Sigmoid colon (tissue), 7 donors: ENCODE measurements around the gene NFATC1. TPM values are rescaled to one million over a fixed set of nuclear protein-coding genes. Genes with fewer than 3 reads are reported as not detected.

Experiments used
- DNase-seq: peaks from one replicate; pipeline ENCODE4 v3.0.0-alpha.2; 2019
- H3K27ac ChIP-seq, 4 donors: fragments of 200-600 bp; sonication (generic); one replicate each; pipeline ENCODE4 v1.5.1; 2016 to 2019; ENCODE audit warnings: mild to moderate bottlenecking in 1 of 4
- H3K27me3 ChIP-seq, 3 donors: fragments of 200-600 bp; sonication (generic); one replicate each; pipeline ENCODE4 v1.5.1; 2019; ENCODE audit warnings: mild to moderate bottlenecking in 1 of 3
- H3K36me3 ChIP-seq, 4 donors: fragments of 200-600 bp; sonication (generic); one replicate each; pipeline ENCODE4 v1.5.1; 2016 to 2019
- H3K4me1 ChIP-seq, 4 donors: fragments of 200-600 bp; sonication (generic); one replicate each; pipeline ENCODE4 v1.5.1; 2017 to 2019
- H3K4me3 ChIP-seq, 4 donors: fragments of 200-600 bp; sonication (generic); one replicate each; pipeline ENCODE4 v1.5.1; 2017 to 2019; ENCODE audit warnings: mild to moderate bottlenecking in 2 of 4, moderate library complexity in 1 of 4
- H3K9me3 ChIP-seq, 4 donors: fragments of 200-600 bp in 3 of 4; sonication (generic) in 3 of 4; one replicate each; pipeline versions ENCODE4 v1.5.1 to v1.6.1; 2013 to 2019
- CTCF ChIP-seq, 4 experiments: fragments of 450-650 bp in 3 of 4; fragments of 200-600 bp in 1 of 4; IDR thresholded peaks; one replicate each; pipeline ENCODE4 v1.5.1; 2016 to 2019; ENCODE audit warnings: antibody characterized with exemption in 4 of 4, mild to moderate bottlenecking in 3 of 4, moderate library complexity in 2 of 4
- EP300 ChIP-seq, 4 donors: sonication (generic); formaldehyde crosslinking; IDR thresholded peaks; one replicate each; pipeline ENCODE4 v1.6.1; 2017; ENCODE audit warnings: antibody characterized with exemption in 4 of 4
- POLR2A ChIP-seq, 2 donors: fragments of 450-650 bp; IDR thresholded peaks; one replicate each; pipeline ENCODE4 v1.6.1; 2016; ENCODE audit warnings: antibody characterized with exemption in 2 of 2, mild to moderate bottlenecking in 2 of 2, moderate library complexity in 2 of 2
- POLR2AphosphoS5 ChIP-seq, 4 donors: sonication (generic); formaldehyde crosslinking; IDR thresholded peaks; one replicate each; pipeline ENCODE4 v1.6.1; 2017; ENCODE audit warnings: antibody characterized with exemption in 4 of 4
- WGBS, 2 donors: extraction: QIAGEN DNeasy Blood & Tissue Kit; methylation state at CpG; one replicate each; pipeline ENCODE4 v1.1.7; 2013; 5-methylcytosine and 5-hydroxymethylcytosine counted together
- intact Hi-C: fragments of 100-400 bp; cut with DNase I; formaldehyde crosslinking; loops from one replicate; pipeline ENCODE4 v1.15.1; 2023
- polyA plus RNA-seq, 3 donors: library from polyadenylated mRNA; stranded (reverse); fragments of 200-250 nt; gene quantifications; one replicate each; pipeline ENCODE4 v1.2.3, GENCODE V29; 2013
- total RNA-seq, 4 donors: library from RNA; depleted of rRNA; stranded (reverse); fragments of >200 nt; gene quantifications; one replicate each; pipeline ENCODE4 v1.1.0, GENCODE V29; 2016
- donor health status: healthy with polysubstance abuse.
- donor health status: Bipolar disorder and iron deficiency.
- donor health status: healthy.

The NFATC1 gene
- total and polyA plus RNA-seq, 7 donors, result 1.6 to 13.8 (median 10.7) TPM

GRCh38 chr18:79547413-79548076, 151.8 kb downstream of the NFATC1 start:
- H3K9me3 ChIP-seq, result no peaks in the 10 kb centered on the region
- TF ChIP-seq CTCF (IDR thresholded peaks at IDR 0.05) (no peak), POLR2A (IDR thresholded peaks at IDR 0.05) (no peak)
- H3K27ac ChIP-seq, result no peak overlapping the region
- no peak overlapping the region for H3K4me3 ChIP-seq
- H3K36me3 ChIP-seq, result no peaks in the 10 kb centered on the region
- H3K27me3 ChIP-seq, result peaks cover 0 to 5% (median 0%) of the 10 kb centered on the region in 3 donors
- H3K4me1 ChIP-seq, result no peaks in the 10 kb centered on the region
- no peak for DNase-seq
- WGBS, 2 donors, result 88 to 89% methylated on average over 36 of the region's 36 CpGs
- intact Hi-C loops, result no loop called here

GRCh38 chr18:79548077-79548450, 152.3 kb downstream of the NFATC1 start:
- DNase-seq, result peak; percentile 57
- TF ChIP-seq CTCF (IDR thresholded peaks at IDR 0.05) (no peak), EP300 (IDR thresholded peaks at IDR 0.05) (no peak), POLR2A (IDR thresholded peaks at IDR 0.05) (no peak), POLR2AphosphoS5 (IDR thresholded peaks at IDR 0.05) (no peak)
- H3K4me3 ChIP-seq, result no peak overlapping the region
- no peak overlapping the region for H3K27ac ChIP-seq
- WGBS, 2 donors, result 93 to 96% methylated on average over 25 of the region's 25 CpGs
- intact Hi-C loops, result no loop called here
- H3K9me3 ChIP-seq, result no peaks in the 10 kb centered on the region
- no peaks in the 10 kb centered on the region for H3K4me1 ChIP-seq
- no peaks in the 10 kb centered on the region for H3K36me3 ChIP-seq
- H3K27me3 ChIP-seq, result peaks cover 0 to 5% (median 0%) of the 10 kb centered on the region in 3 donors

GRCh38 chr18:79548621-79548985, 152.9 kb downstream of the NFATC1 start:
- no peak overlapping the region for H3K4me3 ChIP-seq
- H3K4me1 ChIP-seq, result no peaks in the 10 kb centered on the region
- no peaks in the 10 kb centered on the region for H3K36me3 ChIP-seq
- intact Hi-C loops, result no loop called here
- DNase-seq, result no peak
- TF ChIP-seq POLR2A (IDR thresholded peaks at IDR 0.05), result no peak
- no peak for TF ChIP-seq EP300 (IDR thresholded peaks at IDR 0.05)
- TF ChIP-seq CTCF (IDR thresholded peaks at IDR 0.05), result no peak
- TF ChIP-seq POLR2AphosphoS5 (IDR thresholded peaks at IDR 0.05), result no peak
- WGBS, 2 donors, result 94 to 95% methylated on average over 24 of the region's 24 CpGs
- H3K27me3 ChIP-seq, result peaks cover 0 to 5% (median 0%) of the 10 kb centered on the region in 3 donors
- no peaks in the 10 kb centered on the region for H3K9me3 ChIP-seq
- no peak overlapping the region for H3K27ac ChIP-seq

- Histone ChIP-seq H3K9me3 (no peaks in the 10 kb centered on the region), H3K4me3 (no peak overlapping the region), H3K27me3 (peaks cover 0 to 5% (median 0%) of the 10 kb centered on the region in 3 donors), H3K4me1 (no peaks in the 10 kb centered on the region), H3K27ac (no peak overlapping the region), H3K36me3 (no peaks in the 10 kb centered on the region)
- no peak for TF ChIP-seq EP300 (IDR thresholded peaks at IDR 0.05)
- TF ChIP-seq CTCF (IDR thresholded peaks at IDR 0.05), result no peak
- no peak for TF ChIP-seq POLR2AphosphoS5 (IDR thresholded peaks at IDR 0.05)
- no peak for TF ChIP-seq POLR2A (IDR thresholded peaks at IDR 0.05)
- DNase-seq, result peak; percentile 60
- 85 to 89% methylated on average over 31 of the region's 31 CpGs for WGBS, 2 donors
- intact Hi-C loops, result no loop called here
Observed at GRCh38 chr18:79548986-79549637, 153.4 kb downstream of the NFATC1 start.
